ENCODE results near the gene TOR2A.

DNA sequence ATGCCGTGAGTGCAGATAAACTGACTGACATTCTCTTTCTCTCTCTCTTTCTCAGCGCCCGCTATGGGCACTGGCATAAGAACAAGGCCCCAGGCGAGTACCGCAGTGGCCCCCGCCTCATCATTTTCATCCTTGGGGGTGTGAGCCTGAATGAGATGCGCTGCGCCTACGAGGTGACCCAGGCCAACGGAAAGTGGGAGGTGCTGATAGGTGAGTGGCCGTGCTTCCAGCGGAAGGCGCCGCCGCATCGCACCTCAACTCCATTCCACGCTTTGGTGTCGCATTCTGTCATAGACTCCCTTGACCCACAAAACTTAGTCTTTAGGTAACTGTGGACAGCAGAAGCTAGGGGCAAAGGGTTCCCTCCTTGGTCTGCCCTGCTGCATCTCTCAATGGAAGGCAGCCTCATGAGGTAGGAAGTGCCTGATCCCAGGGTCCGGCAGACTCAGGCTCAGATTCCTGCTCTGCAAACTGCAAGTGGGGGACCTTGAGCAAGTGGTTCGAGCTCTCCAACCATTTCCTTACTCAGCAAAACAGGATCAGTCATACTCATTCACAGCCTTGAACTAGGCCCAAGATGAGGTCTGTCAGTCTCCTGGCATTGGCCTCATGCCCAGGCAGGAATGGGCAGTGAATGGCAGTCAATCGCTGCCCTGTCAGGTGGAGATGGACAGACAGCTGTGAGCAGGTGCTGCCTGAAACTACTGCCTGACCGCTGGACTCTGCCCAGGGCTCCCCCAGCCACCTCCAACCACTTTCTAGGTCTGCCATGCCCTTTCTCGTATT, 52.5 kb downstream of the TOR2A start:
- no peak for TF ChIP-seq EZH2 (IDR thresholded peaks at IDR 0.05; ENCODE audit: borderline replicate concordance)
- TF ChIP-seq, protein P1, sequence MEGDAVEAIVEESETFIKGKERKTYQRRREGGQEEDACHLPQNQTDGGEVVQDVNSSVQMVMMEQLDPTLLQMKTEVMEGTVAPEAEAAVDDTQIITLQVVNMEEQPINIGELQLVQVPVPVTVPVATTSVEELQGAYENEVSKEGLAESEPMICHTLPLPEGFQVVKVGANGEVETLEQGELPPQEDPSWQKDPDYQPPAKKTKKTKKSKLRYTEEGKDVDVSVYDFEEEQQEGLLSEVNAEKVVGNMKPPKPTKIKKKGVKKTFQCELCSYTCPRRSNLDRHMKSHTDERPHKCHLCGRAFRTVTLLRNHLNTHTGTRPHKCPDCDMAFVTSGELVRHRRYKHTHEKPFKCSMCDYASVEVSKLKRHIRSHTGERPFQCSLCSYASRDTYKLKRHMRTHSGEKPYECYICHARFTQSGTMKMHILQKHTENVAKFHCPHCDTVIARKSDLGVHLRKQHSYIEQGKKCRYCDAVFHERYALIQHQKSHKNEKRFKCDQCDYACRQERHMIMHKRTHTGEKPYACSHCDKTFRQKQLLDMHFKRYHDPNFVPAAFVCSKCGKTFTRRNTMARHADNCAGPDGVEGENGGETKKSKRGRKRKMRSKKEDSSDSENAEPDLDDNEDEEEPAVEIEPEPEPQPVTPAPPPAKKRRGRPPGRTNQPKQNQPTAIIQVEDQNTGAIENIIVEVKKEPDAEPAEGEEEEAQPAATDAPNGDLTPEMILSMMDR (IDR thresholded peaks at IDR 0.05; ENCODE audit: poor library complexity): no peak

All from hepatocyte (in vitro differentiated cells).